GM12874 (cell line): ENCODE data around the gene HLF.

Experiments used
- TF ChIP-seq, protein P1 (sequence below): IDR thresholded peaks from 2 replicates; pipeline ENCODE4 v1.5.1; 2011; ENCODE audit warnings: low read depth, mild to moderate bottlenecking, control low read depth, low read length, moderate library complexity; ENCODE audit not compliant: insufficient read depth

Gene HLF

DNA sequence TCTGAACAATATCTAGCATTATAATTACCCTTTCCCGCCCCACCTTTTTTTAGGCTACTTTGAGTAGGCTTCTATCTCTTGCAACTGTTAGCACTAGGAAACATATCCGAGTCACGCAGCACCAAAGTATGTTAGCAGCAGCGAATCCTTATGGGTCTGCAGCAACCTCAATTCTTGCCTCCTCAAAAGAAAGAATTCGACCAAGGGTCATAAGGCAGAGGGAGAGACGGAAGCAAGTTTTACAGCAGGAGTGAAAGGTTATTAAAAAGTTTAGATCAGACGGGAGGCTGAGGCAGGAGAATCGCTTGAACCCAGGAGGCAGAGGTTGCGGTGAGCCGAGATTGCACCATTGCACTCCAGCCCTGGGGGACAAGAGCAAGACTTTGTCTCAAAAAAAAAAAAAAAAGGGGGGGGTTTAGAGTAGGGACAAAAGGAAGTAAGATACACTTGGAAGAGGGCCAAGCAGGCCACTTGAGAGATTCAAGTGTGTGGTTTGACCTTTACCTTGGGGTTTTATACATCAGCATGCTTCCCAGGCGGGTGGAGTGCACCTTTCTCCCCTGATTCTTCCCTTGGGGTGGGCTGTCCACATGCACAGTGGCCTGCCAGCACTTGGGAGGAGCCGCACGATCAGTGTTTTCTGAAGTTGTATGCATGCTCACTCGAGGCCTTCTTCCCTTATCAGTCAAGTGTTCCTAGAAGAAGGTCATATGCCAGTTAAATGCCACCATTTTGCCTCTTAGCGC lies 67.7 kb downstream of the HLF start:
- TF ChIP-seq, protein P1, sequence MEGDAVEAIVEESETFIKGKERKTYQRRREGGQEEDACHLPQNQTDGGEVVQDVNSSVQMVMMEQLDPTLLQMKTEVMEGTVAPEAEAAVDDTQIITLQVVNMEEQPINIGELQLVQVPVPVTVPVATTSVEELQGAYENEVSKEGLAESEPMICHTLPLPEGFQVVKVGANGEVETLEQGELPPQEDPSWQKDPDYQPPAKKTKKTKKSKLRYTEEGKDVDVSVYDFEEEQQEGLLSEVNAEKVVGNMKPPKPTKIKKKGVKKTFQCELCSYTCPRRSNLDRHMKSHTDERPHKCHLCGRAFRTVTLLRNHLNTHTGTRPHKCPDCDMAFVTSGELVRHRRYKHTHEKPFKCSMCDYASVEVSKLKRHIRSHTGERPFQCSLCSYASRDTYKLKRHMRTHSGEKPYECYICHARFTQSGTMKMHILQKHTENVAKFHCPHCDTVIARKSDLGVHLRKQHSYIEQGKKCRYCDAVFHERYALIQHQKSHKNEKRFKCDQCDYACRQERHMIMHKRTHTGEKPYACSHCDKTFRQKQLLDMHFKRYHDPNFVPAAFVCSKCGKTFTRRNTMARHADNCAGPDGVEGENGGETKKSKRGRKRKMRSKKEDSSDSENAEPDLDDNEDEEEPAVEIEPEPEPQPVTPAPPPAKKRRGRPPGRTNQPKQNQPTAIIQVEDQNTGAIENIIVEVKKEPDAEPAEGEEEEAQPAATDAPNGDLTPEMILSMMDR = no peak

DNA sequence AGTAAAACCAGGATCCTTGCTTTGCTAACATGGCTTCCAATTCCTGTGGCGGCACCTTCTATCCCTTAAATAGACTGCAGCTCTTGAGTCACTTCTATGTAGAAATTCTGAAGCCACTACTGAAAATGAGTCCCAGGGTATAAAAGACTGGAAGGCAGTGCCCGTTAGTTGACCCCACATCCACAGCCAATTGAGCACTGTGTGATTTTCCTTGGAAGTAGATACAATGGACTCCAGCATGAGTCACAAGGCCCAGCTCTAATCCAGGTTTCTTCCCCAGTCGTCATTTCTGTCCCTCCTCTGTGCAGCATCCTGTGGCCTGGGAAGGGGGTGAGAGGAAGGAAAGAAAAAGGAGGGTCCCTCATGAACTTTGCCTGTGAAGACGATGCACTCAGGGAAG lies 69.5 kb downstream of the HLF start:
- TF ChIP-seq, protein P1 = no peak

DNA sequence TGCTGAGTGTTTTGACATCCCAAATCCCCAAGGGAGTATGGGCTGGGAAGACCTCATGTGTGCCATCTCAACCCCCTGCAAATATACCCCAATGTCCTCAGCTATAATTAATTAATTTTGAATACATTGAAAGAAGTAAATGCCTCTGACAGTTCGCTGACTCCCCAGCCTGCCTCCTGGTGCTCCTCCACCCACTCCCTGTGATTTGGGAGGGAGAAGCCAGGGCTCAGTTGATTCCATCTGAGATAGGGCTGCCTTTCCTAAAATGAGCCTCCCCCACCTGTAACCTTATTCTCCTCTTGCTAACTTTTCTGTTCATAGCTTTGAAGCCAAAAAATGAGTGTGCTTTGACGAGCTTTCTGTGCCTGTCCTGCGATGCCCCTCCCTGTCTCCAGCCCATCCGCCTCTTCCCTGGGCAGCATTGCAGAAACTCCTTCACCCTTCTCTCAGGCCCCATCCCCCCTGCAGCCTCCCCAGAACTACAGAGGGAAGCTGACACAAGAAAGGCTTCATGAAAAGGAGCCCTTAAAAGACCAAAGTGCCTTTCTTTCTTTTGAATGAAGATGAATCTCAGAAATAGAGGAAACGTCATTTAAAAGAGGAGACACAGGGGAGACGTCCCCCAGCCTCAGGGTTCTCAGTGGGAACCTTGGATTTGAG lies 70.3 kb downstream of the HLF start:
- TF ChIP-seq, protein P1 = no peak

DNA sequence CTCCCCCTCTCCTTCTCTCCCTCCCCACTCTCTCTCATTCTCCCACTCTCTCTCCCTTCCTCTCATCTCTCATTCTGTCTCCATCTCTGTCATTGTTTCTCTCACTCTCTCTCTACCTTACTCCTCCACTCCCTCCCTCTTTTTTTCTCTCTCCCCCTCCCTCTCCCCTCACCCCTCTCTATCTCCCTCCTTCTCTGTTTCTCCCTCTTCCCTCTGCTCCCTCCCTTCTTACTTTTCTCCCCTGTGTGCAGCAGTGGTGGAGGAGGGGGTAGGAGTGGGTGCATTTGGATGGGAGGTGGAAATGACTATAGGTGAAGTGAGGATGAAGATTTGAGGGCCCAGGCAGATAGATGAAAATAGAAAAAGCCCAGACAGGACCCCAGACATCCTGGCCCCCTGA lies 70.9 kb downstream of the HLF start:
- TF ChIP-seq, protein P1 = no peak

DNA sequence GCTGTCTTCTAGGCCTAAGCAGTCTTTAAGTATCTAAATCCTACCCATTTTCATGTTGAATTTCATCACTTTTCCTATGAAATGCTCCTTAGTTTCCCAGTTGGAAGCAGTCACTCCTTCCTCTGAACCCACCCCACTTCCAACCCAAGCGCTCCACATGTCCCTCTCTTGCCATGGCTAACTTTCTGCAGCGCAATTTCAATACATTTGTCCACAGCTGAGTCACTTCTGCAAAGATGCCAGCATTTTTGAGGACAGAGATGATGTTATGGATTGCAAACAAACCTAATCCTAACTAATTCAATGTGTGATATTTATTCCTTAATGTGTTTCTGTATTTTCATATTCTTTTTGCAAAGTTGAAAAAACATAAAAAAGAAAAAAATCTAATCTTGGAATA lies 71.7 kb downstream of the HLF start:
- TF ChIP-seq, protein P1 = no peak

DNA sequence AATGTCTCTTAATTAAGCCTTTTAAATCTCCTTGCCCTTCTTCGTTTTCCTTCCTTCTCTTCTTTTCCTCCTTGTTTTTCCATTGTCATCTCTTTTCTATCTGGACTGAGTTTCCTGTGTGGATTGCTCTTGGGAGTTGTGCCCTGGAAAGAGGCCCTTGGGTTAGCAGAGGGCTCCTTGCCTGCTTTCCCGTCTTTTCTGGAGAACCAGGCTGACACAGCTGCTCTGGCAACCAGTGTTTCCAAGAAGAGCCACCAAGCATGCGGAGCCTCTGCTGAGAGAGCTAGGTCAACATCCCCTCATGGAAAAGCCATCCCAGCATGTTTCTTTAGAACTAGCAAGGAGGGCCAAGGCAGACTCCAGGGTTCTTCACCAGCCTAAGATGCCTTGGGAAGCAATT lies 75.4 kb downstream of the HLF start:
- TF ChIP-seq, protein P1 = no peak

DNA sequence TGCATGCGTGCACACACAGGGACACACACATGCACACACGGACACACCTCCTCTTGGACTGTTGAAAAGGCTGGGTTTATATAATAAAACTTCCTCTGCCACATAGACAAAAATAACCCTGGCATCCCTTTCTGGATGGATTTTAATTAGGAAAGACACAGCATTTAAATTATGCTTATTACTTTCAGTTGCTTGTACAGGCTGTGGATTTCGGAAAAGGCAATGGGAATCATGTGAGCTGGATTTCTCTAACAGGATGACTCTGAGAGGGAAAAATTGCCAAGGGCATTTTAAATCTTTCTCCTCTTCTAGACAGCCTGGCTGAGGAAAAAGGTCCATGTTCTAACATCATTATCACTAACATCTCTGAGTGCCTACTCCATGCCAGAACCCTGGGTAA lies 75.9 kb downstream of the HLF start:
- TF ChIP-seq, protein P1 = no peak
